Stromal cell of bone marrow (primary cell): ENCODE measurements around the gene LRRC51.

Source experiments
- DNase-seq: peaks from one replicate; pipeline ENCODE4 v3.0.0-alpha.2; 2012; ENCODE audit warnings: low read depth

The LRRC51 gene, protein sequence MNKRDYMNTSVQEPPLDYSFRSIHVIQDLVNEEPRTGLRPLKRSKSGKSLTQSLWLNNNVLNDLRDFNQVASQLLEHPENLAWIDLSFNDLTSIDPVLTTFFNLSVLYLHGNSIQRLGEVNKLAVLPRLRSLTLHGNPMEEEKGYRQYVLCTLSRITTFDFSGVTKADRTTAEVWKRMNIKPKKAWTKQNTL

DNA sequence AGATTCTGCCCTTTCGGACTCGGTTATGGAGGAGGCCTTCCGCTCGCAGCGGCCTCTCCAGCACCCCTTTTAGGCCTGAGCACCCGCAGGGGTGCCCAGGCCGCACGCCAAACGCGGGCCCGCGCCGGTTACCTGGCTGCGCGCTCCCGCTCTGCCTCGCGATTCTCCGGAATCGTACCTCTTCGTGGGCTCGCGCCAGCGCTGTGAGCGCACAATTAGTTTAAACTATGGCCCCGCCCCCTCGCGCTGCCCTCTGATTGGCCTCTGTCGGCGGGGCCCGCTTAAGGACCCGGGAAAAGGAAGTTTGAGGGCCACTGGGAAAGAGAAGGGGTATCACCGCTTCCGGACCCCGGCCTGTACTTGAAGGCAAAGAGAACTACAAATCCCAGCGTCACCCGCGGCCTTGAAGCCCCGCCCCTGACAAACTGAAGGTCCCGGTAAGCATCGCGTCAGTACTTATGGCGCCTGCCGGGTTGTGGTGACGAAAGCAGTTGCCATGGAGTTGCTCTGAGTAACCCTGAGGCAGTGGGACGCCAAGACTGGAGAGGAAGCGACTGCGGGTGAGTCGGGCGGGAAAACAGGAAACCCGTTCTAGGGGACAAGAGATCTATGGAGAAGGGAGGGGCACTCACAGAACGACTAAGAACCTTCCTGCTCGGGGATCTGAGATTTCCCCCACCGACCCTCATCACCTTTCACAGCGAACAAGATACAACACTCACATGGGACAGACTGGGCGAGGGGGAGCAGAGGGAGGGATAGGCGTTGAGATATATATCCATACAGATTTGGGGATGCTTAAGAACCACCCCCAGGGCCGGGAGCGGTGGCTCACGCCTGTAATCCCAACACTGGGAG, at the start of gene LRRC51, which contains the start of gene NUMA1:
LRRC51 (plus strand) TSS at position 525 of the 858 bp plus-strand sequence. CDS start 8,234 bp downstream, outside the sequence.
NUMA1 (minus strand) TSS at position 217 of the 858 bp plus-strand sequence. CDS start 44,599 bp downstream, outside the sequence.
- DNase-seq: peak; percentile 100

DNA sequence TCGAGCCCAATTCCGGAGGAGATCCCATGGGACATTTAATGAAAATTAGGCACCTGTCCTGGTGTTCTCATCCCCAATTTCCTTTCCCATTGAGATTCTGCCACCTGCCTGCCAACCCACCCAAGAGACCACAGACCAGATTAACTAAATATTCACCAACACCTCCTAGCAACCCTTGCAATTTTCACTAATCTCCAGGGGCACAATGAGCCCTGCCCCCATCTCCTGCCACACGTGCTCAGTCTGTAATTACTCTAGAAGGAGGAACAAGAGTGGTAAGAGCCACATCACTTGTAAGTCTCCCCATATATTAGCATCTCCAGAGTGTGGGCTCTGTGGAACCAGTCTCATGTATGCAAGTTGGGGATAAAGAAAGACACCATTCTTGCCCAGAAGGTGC, 44.0 kb upstream of the LRRC51 start:
- DNase-seq: no peak

DNA sequence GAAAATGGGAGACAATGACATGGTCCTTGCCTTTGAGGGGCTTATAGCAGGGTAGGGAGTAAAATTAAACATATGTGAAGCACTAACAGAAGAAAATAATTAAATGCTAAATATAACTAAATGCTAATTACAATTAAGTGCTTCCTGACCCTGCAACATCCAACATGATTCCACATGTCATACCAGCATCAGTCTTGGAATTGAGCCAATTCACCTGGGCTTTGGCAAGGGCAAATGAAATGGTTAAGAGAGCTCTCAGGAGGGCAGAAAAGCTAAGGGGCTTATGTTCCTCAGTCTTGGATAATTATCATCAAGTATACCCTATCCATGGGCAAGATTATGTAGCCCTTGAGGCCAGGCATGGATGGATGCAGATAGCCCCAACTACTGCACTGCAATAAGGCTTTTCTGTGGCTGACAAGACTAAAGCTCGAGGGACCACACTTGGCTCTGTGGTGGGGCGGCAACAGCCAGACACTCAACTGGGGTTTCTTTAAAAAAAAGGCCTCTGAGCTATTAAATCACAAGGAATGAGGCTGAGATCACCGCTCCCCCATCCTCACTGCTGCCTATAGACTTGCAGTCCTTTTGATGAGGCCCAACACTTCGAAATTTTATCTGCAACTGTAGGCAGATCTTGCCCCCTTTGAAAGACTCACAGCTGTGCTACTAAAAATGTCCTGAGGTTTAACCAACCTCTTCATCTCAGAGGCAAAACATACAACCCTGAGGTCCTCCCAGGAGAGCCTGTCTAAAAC, 42.9 kb upstream of the LRRC51 start:
- no peak for DNase-seq

DNA sequence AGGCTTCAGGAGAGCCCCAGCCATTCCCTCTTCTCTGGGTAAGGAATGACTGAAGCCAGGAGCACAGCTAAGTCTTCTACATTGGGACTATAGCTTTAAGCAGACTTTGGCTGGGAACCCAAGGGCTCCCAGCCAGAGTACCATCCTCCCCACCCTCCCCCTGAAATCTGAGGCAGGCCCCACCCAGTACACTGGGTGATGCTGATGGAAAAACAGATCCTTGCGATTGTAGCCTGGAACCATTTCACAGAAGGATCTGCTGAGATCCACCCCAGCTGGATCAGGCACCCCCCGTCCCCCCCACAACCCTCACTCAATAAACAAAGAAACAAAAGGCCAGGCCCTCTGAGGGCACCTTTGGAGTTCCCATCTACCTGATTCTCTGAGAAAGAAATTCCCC, 42.2 kb upstream of the LRRC51 start:
- peak; percentile 83 for DNase-seq

DNA sequence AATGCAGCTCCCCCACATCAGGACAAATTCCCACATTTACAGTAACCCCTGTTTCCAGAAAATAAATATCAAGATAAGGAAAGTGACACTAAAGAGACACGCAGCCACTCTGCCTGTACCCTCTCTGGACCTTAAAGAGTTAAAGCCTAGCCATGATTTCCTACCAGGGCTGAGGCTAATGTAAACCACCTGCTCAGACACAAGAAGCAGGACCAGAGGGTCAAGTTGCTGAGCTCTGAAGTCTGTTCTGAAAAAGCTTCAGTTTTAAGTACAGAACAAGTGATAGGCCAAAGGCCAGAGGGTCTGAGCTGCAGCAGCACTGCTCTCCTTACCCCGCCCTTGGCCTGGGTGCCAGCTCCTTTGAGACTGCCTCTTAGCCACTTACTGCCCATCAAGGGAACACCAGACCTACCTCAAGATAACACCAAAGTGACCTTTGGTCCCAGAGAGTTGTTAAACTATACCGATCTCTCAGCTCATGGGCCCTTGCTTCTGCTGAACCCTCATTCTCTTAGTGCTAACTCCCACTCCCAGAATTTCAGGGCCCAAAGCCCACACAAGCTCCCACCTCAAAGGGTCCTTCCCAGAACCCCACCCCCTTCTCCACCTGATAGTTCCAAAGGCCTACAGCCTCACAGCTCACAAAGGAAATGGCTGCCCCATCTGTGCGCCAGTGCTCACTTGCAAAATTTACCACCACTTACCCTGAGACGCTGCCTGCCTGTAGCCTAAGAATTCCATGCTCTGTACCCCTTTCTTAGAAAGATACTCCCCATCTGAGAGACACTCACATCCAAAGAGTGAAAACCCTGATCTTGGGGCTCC, 41.4 kb upstream of the LRRC51 start:
- no peak for DNase-seq

DNA sequence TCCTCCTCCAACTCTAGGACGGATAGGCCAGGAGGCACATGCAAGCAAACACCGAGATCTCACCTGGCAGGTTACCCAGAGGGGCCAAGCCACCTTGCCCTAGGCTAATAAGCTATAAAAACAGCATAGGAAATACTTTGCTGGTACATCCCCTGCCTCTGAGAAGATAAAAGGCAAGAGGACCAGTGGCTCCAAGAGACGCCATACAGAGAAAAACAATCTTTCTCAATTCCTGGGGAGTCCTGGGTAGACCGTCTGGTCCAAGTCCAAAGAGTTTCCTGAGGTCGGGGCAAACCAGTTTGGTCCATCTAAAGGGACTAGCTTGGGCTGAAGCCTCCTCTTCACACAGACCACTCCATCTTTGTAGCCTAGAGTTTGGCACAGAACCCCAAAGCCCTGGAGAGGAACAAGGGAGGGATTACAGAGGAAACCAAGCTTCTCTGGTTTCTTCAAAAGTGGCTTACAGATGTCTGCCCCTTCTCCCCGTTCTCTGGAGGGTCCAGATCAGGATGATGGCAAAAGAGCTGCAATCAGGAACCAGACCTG, 40.7 kb upstream of the LRRC51 start:
- DNase-seq: no peak

DNA sequence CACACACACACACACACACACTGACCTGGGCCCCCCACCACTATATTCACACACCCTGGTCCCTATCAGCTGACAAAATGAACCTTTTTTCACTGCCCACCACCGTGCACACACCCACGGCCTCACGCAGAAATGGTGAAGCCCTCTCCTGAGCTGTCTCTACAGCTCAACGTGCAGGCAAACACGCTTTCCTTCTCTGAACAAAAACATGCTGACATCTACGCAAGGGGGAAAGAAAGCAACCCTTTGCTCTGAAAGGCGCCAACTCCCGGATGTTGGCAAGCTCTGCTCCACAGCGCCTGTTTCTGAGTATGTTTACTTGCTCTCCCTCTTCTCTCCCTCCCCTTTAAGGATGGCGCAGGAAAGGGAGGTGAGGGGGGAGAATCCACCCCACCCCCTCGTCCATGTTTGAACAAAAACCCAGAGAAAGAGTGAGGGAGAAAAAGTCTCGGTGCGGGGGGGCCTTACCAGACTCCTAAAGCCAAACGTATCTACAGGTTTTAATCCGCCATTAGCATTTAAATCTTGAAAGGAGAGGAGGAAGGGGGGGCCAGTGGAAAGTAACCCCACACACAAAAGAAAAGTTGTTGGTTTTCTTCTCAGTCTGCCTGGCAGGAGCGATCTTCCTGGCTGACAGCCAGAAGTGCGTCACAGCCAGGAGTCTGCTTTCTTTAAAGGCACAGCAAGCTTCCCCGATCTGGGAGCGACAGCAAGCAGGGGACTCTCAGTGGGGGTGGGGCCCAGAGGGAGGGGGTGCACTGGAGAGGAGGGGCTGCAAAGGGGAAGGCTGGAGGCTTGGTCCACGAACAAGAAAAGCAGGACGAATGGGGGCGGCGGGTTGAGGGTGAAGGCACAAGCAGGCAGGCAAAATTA, 39.9 kb upstream of the LRRC51 start:
- DNase-seq: peak; percentile 93

DNA sequence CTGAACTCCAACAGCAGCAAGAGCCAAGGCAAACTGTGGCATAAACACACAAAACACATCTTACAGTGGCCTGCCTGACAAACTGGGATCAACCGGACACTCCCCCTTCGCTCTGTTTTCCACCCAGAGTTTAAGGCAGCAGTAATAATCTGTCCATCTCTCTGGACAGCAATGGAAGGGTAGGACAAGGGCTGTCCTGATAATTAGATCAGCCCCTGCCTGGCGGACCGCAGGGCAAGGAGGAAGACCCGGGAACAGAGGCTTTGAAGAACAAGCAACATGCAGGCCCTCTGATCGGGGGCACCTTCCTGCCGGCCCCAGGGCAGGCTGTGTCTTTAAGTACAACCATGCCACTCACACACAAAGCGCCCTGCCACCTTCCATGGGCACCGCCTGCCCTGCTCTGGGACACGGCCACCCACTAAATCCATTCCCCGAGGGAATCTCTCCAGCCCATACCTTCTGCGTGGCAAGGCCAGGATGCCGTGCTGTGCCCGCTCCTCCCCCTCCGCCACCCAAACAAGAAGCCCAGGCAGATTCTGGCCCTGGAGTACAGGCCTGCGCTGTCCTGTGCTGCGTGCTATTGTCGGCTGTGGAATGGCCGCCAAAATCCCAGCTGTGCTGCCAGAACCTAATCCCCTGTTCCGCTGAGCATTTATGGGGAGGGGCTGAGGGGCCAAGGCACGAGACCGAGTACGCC, 39.1 kb upstream of the LRRC51 start:
- DNase-seq: peak; percentile 47

DNA sequence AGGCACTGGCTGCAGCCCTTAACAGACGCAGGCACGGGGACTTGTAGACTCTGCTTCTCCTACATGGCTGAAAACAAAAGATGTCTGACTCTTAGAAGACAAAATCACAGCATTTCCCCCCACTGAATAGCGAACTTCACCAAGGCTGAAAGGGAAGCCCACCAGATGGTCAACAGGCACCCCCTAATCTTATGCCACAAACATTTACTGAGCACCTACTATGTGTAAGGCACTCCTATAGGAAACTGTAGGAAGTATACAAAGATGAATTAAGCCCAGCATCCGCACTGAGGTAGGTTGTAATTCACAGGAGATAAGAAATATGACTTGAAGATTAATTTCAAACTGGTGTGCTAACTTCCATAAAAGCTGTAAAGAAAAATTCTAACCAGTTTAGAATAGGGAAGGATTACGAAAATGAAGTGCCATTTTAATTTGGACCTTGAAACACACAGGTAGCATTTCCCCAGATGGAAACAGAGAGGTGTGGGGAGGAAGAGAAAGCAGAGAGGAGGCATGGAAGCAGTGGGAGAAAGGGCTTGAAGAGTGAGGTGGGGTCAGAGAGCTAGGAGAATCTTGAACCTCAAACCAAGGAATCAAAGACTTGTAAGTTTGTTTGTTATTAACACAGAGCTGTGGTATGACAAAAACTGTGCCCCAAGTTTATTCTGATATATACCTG, 38.4 kb upstream of the LRRC51 start:
- DNase-seq: no peak

DNA sequence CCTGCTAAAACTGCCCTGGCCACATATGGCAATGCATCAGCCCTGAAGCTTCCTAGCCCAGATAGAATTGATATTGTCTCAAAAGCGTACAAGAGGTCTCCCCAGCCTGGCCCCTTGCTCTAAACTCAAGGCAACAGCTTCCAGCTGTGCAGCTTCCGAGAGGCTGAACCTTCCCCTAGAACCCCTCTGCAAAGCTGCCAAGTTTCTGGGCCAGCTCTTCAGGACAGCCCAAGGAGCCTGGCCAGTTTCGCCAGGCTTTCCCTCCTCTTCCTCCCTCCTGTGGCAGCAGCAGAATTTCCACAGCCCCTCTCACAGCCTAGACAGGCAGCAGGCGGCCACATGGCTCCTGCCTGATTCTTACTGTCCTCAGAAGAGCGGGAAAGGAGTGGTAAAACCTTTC, 34.8 kb upstream of the LRRC51 start:
- DNase-seq: no peak

DNA sequence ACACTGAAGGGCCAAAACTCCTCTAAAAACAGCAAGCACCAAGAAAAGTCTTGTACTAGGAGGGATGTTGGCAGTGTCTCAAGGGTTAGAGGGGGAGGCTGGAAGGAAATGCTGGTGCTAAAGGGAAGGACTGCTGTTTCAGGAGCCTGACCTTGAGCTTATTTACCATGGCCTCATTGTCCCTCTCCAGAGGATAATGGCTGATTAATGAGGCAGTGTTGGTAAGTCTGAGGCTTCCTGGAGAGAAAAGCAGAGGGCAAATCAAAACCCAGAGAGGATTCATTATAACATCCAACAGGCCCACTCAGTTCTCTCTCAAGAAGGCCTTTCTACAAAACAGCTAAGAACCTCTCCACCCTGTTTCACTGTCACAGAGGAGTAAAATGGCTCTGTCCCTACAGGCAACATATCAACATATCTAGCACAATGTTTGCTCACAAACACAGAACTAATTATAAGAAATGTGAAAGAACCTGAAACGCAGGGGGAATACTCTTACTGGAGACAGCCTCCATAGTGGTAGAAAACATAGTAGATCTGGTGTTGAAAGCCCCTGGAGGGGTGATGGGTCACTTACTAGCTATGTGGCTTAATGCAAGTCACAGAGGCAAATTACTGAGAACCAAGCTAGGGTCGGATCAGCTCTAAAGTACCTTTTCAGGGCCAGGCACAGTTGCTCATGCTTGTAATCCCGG, 31.7 kb upstream of the LRRC51 start:
- no peak for DNase-seq

DNA sequence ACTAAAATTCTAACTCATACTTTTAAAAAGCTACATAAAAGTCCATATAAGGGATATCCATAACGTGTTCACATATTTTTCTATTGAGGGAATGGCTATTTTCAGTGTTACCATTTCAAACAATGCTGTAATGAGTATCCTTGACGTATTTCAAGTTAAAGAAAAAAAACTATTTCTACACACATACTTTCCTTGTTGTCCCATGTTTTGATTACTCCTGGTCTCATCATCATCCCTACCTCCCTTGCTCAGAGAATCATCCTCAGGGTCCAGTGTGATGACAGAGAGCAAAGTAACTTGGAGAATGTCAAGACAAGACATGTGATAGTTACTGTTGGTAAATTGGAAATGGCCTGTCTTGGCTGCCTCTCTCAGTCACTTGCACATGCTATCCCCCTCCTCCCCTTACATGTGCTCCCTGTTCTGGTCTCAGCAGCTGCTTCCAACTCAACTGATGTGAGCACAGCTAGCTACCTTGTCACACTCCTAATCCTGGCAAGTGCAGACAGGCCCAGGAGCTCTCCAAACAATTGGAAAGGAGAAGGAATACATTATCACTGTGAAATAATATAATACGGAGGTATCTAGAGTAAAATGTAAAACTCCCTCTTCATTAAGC, 22.1 kb upstream of the LRRC51 start:
- DNase-seq: no peak

DNA sequence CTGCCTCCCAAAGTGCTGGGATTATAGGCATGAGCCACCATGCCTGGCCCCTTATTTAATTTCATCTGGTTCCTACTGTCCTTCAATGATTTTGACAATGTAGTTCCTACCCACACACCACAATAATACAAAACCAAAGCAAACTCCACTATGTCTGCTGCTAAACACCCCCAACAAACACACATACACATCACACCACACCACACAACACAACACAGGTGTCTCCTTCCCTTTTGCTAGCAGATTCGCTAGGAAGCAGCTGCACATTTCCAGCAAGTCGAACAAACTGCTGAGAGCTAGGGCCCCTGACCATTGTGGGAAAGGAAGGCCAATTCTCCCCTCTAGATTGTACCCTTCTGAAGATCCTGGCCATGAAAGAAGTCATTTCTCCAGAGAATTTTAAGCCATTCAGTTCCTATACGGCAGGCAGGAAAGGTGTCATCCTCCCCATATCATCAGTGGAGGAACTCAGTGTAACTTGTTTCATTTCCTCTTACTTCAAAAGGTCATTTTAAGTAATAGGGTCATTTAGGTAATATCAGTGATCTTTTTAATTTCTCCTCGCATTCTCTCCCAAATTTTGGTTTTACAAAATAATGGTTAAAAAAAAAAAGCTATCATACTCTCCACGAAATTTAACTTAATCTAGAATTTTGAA, 18.8 kb upstream of the LRRC51 start:
- DNase-seq: no peak

DNA sequence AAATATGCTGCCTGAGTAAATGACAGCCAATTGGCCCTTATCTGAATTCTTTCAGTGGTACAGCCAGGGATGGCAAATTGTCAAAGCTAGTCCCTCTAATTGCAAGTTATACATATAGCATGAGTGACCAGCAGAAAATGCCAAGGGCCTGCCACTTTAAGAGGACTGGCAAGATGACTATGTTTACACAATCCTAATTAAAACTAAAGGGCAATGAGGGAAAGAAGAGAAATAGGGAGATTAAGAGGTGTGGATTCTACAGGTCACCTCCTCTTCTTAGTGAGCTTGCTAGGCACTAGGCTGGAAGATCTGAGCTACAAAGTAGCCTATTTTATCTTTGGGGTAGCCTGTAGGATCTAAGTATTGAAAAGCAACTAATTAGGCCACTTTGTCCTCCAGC, 13.8 kb upstream of the LRRC51 start:
- no peak for DNase-seq

DNA sequence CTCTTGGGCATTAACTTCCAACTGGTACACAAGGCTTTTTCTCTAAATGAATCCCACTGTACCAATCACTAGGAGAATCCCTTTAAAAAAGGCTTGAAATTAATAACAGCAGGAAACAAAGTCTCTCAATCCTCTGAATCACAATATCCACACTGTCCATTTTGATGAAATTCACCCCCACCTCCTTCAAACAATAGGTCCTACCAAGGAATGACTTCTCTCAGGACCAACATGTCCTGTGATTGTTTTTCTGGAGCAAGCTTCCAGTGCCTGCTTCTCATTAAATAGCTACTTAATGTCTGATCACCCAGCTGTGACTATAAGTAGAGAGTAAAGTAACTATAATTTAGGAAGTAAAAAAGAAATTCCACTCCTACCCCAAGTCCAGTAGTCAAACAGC, 13.4 kb upstream of the LRRC51 start:
- DNase-seq: no peak

DNA sequence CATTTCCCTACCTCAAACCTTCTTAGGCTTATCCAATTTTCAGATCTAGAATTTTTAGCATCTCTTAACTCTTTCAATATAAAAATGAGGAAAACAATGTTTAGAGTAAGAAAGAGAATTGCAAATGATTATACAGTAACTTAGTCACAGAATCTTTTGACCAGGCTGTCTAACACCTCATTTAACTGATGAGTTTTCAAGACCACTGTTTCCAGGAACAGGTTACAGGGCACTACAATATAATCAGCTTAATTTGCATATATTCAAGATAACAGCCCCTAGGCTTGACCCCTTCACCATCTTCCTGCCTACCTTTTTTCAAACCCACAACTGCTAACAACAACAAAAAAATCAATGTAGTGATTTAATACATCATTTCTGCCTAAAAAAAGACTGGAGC, 13.0 kb upstream of the LRRC51 start:
- DNase-seq: no peak

DNA sequence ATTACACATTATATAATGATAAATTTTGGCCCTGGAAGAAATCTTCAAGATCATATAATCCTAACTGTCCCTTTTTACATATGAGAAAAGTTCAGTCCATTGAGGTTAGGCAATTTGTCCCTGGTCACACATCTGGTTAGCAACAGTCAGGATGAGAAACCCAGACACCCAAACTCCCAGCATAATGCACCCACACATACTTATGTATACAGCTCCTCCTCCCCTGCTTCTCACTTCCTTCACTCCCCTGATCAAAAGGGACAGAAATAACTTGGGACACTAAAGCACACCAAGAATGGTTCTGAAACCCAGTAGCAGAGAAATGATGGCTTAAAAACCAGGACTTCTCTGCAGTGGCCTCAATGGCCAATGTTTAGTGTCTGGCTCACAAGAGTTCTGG, 11.4 kb upstream of the LRRC51 start:
- no peak for DNase-seq

DNA sequence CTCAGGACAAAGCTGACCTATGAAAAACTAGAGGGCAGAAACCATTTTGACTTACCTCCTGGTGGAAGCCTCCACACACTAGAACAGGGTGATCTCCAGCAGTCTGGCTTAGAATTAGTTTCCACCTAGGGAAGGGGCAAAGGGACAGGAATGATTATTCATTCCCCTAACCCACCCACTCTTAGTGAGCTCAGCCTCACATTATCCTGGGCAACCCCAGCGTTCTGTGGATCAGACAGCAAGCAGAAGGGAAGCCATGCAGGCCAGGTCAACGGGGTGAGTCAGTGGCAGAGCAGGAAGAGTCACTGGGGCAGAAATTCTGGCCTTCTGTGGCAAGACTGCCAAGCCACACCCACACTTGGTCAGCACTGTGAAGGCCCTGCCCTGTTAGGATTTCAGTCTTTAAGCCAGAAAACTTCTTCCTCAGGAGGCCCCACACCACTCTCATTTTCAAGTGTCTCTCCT, 10.8 kb upstream of the LRRC51 start:
- DNase-seq: peak; percentile 89
